ENCODE measurements around the gene RNF220.

Gene RNF220

GRCh38 chr1:44523593-44524591 is 118.8 kb downstream of the RNF220 start:
- no peak for DNase-seq (ENCODE audit: low read depth in 2 of 2)

GRCh38 chr1:44524655-44525500 is 119.8 kb downstream of the RNF220 start:
- DNase-seq (ENCODE audit: low read depth in 2 of 2), result no peak

- no peak for DNase-seq (ENCODE audit: low read depth in 2 of 2)
These were observed 121.4 kb downstream of the RNF220 start for GRCh38 chr1:44526295-44527073.

GRCh38 chr1:44531785-44532566 is 126.9 kb downstream of the RNF220 start:
- DNase-seq (ENCODE audit: low read depth in 2 of 2), result no peak

GRCh38 chr1:44532567-44532944 is 127.5 kb downstream of the RNF220 start:
- no peak for DNase-seq (ENCODE audit: low read depth in 2 of 2)

GRCh38 chr1:44534771-44535170 is 129.7 kb downstream of the RNF220 start:
- DNase-seq (ENCODE audit: low read depth in 2 of 2), result no peak

- no peak for DNase-seq (ENCODE audit: low read depth in 2 of 2)
These were observed 131.5 kb downstream of the RNF220 start for GRCh38 chr1:44536357-44537209.

- no peak for DNase-seq (ENCODE audit: low read depth in 2 of 2)
These were observed 132.5 kb downstream of the RNF220 start for GRCh38 chr1:44537538-44537937.

- DNase-seq (ENCODE audit: low read depth in 2 of 2), result no peak
These were observed 132.9 kb downstream of the RNF220 start for GRCh38 chr1:44537956-44538355.

GRCh38 chr1:44539991-44540730 is 135.1 kb downstream of the RNF220 start:
- DNase-seq (ENCODE audit: low read depth in 2 of 2), result no peak

GRCh38 chr1:44542420-44543063 is 137.5 kb downstream of the RNF220 start:
- no peak for DNase-seq (ENCODE audit: low read depth in 2 of 2)

GRCh38 chr1:44543064-44543744 is 138.1 kb downstream of the RNF220 start:
- no peak for DNase-seq (ENCODE audit: low read depth in 2 of 2)

GRCh38 chr1:44543786-44544185 is 138.7 kb downstream of the RNF220 start:
- DNase-seq (ENCODE audit: low read depth in 2 of 2), result no peak

GRCh38 chr1:44544960-44545359 is 139.9 kb downstream of the RNF220 start:
- DNase-seq (ENCODE audit: low read depth in 2 of 2), result no peak

- no peak for DNase-seq (ENCODE audit: low read depth in 2 of 2)
These were observed 140.9 kb downstream of the RNF220 start for GRCh38 chr1:44545961-44546360.

- no peak for DNase-seq (ENCODE audit: low read depth in 2 of 2)
These were observed 141.5 kb downstream of the RNF220 start for GRCh38 chr1:44546403-44547053.

- DNase-seq (ENCODE audit: low read depth in 2 of 2), result no peak
These were observed 142.3 kb downstream of the RNF220 start for GRCh38 chr1:44547361-44547760.

- DNase-seq (ENCODE audit: low read depth in 2 of 2), result no peak
These were observed 142.8 kb downstream of the RNF220 start for GRCh38 chr1:44547837-44548236.
